ENCODE data around the gene MAGI1. TPM values are rescaled to one million over a fixed set of nuclear protein-coding genes. Genes with fewer than 3 reads are reported as not detected.
"Not testable (repeated sequence)": the region's sequence is repeated elsewhere in the genome, so short reads cannot be mapped to it uniquely, and the experiment has no call there.

MAGI1 gene
- total RNA-seq, 1 donor from 2014 or later = 10.8 TPM

GRCh38 chr3:65730449-65730848 lies 308.3 kb downstream of the MAGI1 start:
- no peaks in the 10 kb centered on the region for H3K36me3 Mint-ChIP-seq (ENCODE audit: low read depth)
- H3K27me3 Mint-ChIP-seq (ENCODE audit: low read depth) = no peaks in the 10 kb centered on the region
- H3K9me3 Mint-ChIP-seq = no peaks in the 10 kb centered on the region
- H3K4me1 Mint-ChIP-seq (ENCODE audit: low read depth) = no peaks in the 10 kb centered on the region
- DNase-seq (ENCODE audit: low spot score) = no peak
- intact Hi-C loops (cut with micrococcal nuclease) = loop anchor here (10.0 kb wide), 1 partner anchor 1196 kb away; no protein-coding TSS in a partner anchor
- H3K4me3 Mint-ChIP-seq (ENCODE audit: low read depth) = no peak overlapping the region
- no peak overlapping the region for H3K27ac Mint-ChIP-seq

GRCh38 chr3:65729973-65730372 lies 308.7 kb downstream of the MAGI1 start:
- H3K27ac Mint-ChIP-seq = no peak overlapping the region
- DNase-seq (ENCODE audit: low spot score) = no peak
- no peaks in the 10 kb centered on the region for H3K9me3 Mint-ChIP-seq
- H3K4me1 Mint-ChIP-seq (ENCODE audit: low read depth) = no peaks in the 10 kb centered on the region
- no peak overlapping the region for H3K4me3 Mint-ChIP-seq (ENCODE audit: low read depth)
- intact Hi-C loops (cut with micrococcal nuclease) = loop anchor here (10.0 kb wide), 1 partner anchor 1195 kb away; no protein-coding TSS in a partner anchor
- H3K36me3 Mint-ChIP-seq (ENCODE audit: low read depth) = no peaks in the 10 kb centered on the region
- H3K27me3 Mint-ChIP-seq (ENCODE audit: low read depth) = no peaks in the 10 kb centered on the region

- intact Hi-C loops (cut with micrococcal nuclease) = no loop called here
Measured at GRCh38 chr3:65729555-65729954, 309.2 kb downstream of the MAGI1 start.

GRCh38 chr3:65728138-65728537 lies 310.6 kb downstream of the MAGI1 start:
- intact Hi-C loops (cut with micrococcal nuclease) = no loop called here
- Mint-ChIP-seq H3K27me3 (ENCODE audit: low read depth) (no peaks in the 10 kb centered on the region), H3K36me3 (ENCODE audit: low read depth) (no peaks in the 10 kb centered on the region), H3K27ac (no peak overlapping the region), H3K4me1 (ENCODE audit: low read depth) (no peaks in the 10 kb centered on the region), H3K4me3 (ENCODE audit: low read depth) (no peak overlapping the region), H3K9me3 (no peaks in the 10 kb centered on the region)
- DNase-seq (ENCODE audit: low spot score) = no peak

More at GRCh38 chr3:65729555-65729954, 309.2 kb downstream of the MAGI1 start:
- no peak for DNase-seq (ENCODE audit: low spot score)
- Mint-ChIP-seq H3K36me3 (ENCODE audit: low read depth) (no peaks in the 10 kb centered on the region), H3K9me3 (no peaks in the 10 kb centered on the region), H3K4me1 (ENCODE audit: low read depth) (no peaks in the 10 kb centered on the region), H3K27ac (no peak overlapping the region), H3K27me3 (ENCODE audit: low read depth) (no peaks in the 10 kb centered on the region), H3K4me3 (ENCODE audit: low read depth) (no peak overlapping the region)

GRCh38 chr3:65723985-65724384 lies 314.7 kb downstream of the MAGI1 start:
- Mint-ChIP-seq H3K4me3 (ENCODE audit: low read depth) (no peak overlapping the region), H3K4me1 (ENCODE audit: low read depth) (no peaks in the 10 kb centered on the region), H3K27ac (no peak overlapping the region), H3K27me3 (ENCODE audit: low read depth) (no peaks in the 10 kb centered on the region), H3K9me3 (no peaks in the 10 kb centered on the region), H3K36me3 (ENCODE audit: low read depth) (no peaks in the 10 kb centered on the region)
- intact Hi-C loops (cut with micrococcal nuclease) = no loop called here
- no peak for DNase-seq (ENCODE audit: low spot score)

GRCh38 chr3:65723011-65723410 lies 315.7 kb downstream of the MAGI1 start:
- H3K27ac Mint-ChIP-seq = no peak overlapping the region
- no peaks in the 10 kb centered on the region for H3K4me1 Mint-ChIP-seq (ENCODE audit: low read depth)
- DNase-seq (ENCODE audit: low spot score) = no peak
- H3K4me3 Mint-ChIP-seq (ENCODE audit: low read depth) = no peak overlapping the region
- no peaks in the 10 kb centered on the region for H3K27me3 Mint-ChIP-seq (ENCODE audit: low read depth)
- no peaks in the 10 kb centered on the region for H3K9me3 Mint-ChIP-seq
- intact Hi-C loops (cut with micrococcal nuclease) = no loop called here
- H3K36me3 Mint-ChIP-seq (ENCODE audit: low read depth) = no peaks in the 10 kb centered on the region

- Mint-ChIP-seq H3K27ac (no peak overlapping the region), H3K36me3 (ENCODE audit: low read depth) (no peaks in the 10 kb centered on the region), H3K4me3 (ENCODE audit: low read depth) (no peak overlapping the region), H3K4me1 (ENCODE audit: low read depth) (no peaks in the 10 kb centered on the region), H3K9me3 (no peaks in the 10 kb centered on the region), H3K27me3 (ENCODE audit: low read depth) (no peaks in the 10 kb centered on the region)
- intact Hi-C loops (cut with micrococcal nuclease) = no loop called here
- DNase-seq (ENCODE audit: low spot score) = no peak
Measured at GRCh38 chr3:65720989-65721737, 317.6 kb downstream of the MAGI1 start.

- H3K36me3 Mint-ChIP-seq (ENCODE audit: low read depth); H3K9me3 Mint-ChIP-seq; H3K4me1 Mint-ChIP-seq (ENCODE audit: low read depth); H3K27ac Mint-ChIP-seq; DNase-seq (ENCODE audit: low spot score); H3K4me3 Mint-ChIP-seq (ENCODE audit: low read depth); H3K27me3 Mint-ChIP-seq (ENCODE audit: low read depth); intact Hi-C loops (cut with micrococcal nuclease): not testable (repeated sequence)
Measured at GRCh38 chr3:65719639-65720038, 319.1 kb downstream of the MAGI1 start.

GRCh38 chr3:65717676-65718346 lies 320.9 kb downstream of the MAGI1 start:
- H3K27me3 Mint-ChIP-seq (ENCODE audit: low read depth) = no peaks in the 10 kb centered on the region
- no peaks in the 10 kb centered on the region for H3K4me1 Mint-ChIP-seq (ENCODE audit: low read depth)
- no peak overlapping the region for H3K27ac Mint-ChIP-seq
- H3K9me3 Mint-ChIP-seq = no peaks in the 10 kb centered on the region
- no peak for DNase-seq (ENCODE audit: low spot score)
- H3K36me3 Mint-ChIP-seq (ENCODE audit: low read depth) = no peaks in the 10 kb centered on the region
- intact Hi-C loops (cut with micrococcal nuclease) = no loop called here
- H3K4me3 Mint-ChIP-seq (ENCODE audit: low read depth) = no peak overlapping the region

- H3K9me3 Mint-ChIP-seq = no peaks in the 10 kb centered on the region
- DNase-seq (ENCODE audit: low spot score) = no peak
Measured at GRCh38 chr3:65716071-65716751, 322.5 kb downstream of the MAGI1 start.

GRCh38 chr3:65714134-65714533 lies 324.6 kb downstream of the MAGI1 start:
- no peaks in the 10 kb centered on the region for H3K4me1 Mint-ChIP-seq (ENCODE audit: low read depth)
- no peaks in the 10 kb centered on the region for H3K27me3 Mint-ChIP-seq (ENCODE audit: low read depth)
- no peak overlapping the region for H3K27ac Mint-ChIP-seq
- intact Hi-C loops (cut with micrococcal nuclease) = no loop called here
- no peaks in the 10 kb centered on the region for H3K36me3 Mint-ChIP-seq (ENCODE audit: low read depth)
- no peaks in the 10 kb centered on the region for H3K9me3 Mint-ChIP-seq
- H3K4me3 Mint-ChIP-seq (ENCODE audit: low read depth) = no peak overlapping the region
- DNase-seq (ENCODE audit: low spot score) = no peak

More at GRCh38 chr3:65716071-65716751, 322.5 kb downstream of the MAGI1 start:
- H3K4me1 Mint-ChIP-seq (ENCODE audit: low read depth) = no peaks in the 10 kb centered on the region
- intact Hi-C loops (cut with micrococcal nuclease) = no loop called here
- H3K36me3 Mint-ChIP-seq (ENCODE audit: low read depth) = no peaks in the 10 kb centered on the region
- H3K4me3 Mint-ChIP-seq (ENCODE audit: low read depth) = no peak overlapping the region
- no peak overlapping the region for H3K27ac Mint-ChIP-seq
- H3K27me3 Mint-ChIP-seq (ENCODE audit: low read depth) = no peaks in the 10 kb centered on the region

- Mint-ChIP-seq H3K4me3 (ENCODE audit: low read depth) (no peak overlapping the region), H3K9me3 (no peaks in the 10 kb centered on the region), H3K27ac (no peak overlapping the region), H3K4me1 (ENCODE audit: low read depth) (no peaks in the 10 kb centered on the region), H3K36me3 (ENCODE audit: low read depth) (no peaks in the 10 kb centered on the region), H3K27me3 (ENCODE audit: low read depth) (no peaks in the 10 kb centered on the region)
- intact Hi-C loops (cut with micrococcal nuclease) = no loop called here
- DNase-seq (ENCODE audit: low spot score) = no peak
Measured at GRCh38 chr3:65713016-65713415, 325.7 kb downstream of the MAGI1 start.

- intact Hi-C loops (cut with micrococcal nuclease) = no loop called here
- no peaks in the 10 kb centered on the region for H3K36me3 Mint-ChIP-seq (ENCODE audit: low read depth)
- H3K27me3 Mint-ChIP-seq (ENCODE audit: low read depth) = no peaks in the 10 kb centered on the region
- H3K27ac Mint-ChIP-seq = no peak overlapping the region
- DNase-seq (ENCODE audit: low spot score) = no peak
- H3K9me3 Mint-ChIP-seq = no peaks in the 10 kb centered on the region
- no peaks in the 10 kb centered on the region for H3K4me1 Mint-ChIP-seq (ENCODE audit: low read depth)
- no peak overlapping the region for H3K4me3 Mint-ChIP-seq (ENCODE audit: low read depth)
Measured at GRCh38 chr3:65712140-65712539, 326.6 kb downstream of the MAGI1 start.
